GM18520 (cell line): ENCODE results near the gene LTBP3.
"Not testable (repeated sequence)": the region's sequence is repeated elsewhere in the genome, so short reads cannot be mapped to it uniquely, and the experiment has no call there.

Experiments
- ATAC-seq: cut with Tn5 transposase; IDR thresholded peaks from one replicate; pipeline ENCODE4 v1.9.1; 2021; ENCODE audit not compliant: unreplicated experiment

The LTBP3 gene

GRCh38 chr11:65518941-65519549, 39.1 kb downstream of the LTBP3 start:
- ATAC-seq: not testable (repeated sequence)

DNA sequence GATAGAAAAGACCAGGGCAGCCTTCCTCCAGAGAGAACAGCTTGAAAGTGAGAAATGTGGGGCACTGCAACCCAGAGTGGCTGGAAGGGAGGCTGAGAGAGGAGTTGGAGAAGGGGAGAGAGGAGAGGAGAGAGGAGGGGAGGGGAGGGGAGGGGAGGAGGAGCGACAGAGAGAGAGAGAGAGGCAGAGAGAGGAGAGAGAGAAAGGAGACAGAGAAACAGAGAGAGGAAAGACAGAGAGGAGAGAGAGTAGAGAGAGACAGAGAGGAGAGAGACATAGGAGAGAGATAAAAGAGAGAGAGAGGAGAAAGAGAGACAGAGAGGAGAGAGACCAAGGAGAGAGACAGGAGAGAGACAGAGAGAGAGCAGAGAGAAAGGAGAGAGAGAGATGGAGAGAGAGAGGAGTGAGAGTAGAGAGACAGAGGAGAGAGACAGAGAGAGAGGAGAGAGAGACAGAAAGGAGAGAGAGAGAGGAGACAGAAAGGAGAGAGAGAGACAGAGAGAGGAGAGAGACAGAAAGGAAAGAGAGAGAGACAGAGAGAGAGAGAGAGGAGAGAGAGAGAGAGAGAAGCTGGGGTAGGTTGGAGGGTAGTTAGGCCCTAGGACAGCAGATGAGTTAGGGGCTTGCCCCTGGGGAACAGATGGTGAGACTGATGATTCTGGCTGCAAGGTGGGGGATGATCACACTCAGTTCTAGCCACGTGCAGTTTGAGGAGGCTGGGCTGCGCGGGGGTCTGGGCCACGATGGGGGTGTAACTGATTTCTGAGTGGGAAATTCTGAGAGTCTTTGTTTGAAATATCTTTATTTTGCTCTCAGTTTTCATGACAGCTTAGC, 41.8 kb downstream of the LTBP3 start:
- ATAC-seq: no peak

GRCh38 chr11:65512311-65512710, 45.8 kb downstream of the LTBP3 start:
- not testable (repeated sequence) for ATAC-seq

GRCh38 chr11:65506772-65507505, 51.2 kb downstream of the LTBP3 start:
- ATAC-seq: peak; percentile 2

- peak; percentile 1 for ATAC-seq
Measured at GRCh38 chr11:65506290-65506771, 51.8 kb downstream of the LTBP3 start.

GRCh38 chr11:65505466-65506289, 52.5 kb downstream of the LTBP3 start:
- ATAC-seq: no peak

- ATAC-seq: no peak
Measured at GRCh38 chr11:65504674-65505465, 53.3 kb downstream of the LTBP3 start.

DNA sequence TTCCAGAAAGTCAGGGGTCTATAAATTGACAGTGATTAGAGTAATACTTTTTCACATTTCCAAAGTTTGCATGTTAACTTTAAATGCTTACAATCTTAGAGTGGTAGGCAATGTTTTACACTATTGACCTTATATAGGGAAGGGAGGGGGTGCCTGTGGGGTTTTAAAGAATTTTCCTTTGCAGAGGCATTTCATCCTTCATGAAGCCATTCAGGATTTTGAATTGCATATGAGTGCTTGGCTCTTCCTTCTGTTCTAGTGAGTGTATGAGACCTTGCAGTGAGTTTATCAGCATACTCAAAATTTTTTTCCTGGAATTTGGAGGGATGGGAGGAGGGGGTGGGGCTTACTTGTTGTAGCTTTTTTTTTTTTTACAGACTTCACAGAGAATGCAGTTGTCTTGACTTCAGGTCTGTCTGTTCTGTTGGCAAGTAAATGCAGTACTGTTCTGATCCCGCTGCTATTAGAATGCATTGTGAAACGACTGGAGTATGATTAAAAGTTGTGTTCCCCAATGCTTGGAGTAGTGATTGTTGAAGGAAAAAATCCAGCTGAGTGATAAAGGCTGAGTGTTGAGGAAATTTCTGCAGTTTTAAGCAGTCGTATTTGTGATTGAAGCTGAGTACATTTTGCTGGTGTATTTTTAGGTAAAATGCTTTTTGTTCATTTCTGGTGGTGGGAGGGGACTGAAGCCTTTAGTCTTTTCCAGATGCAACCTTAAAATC, 54.0 kb downstream of the LTBP3 start:
- ATAC-seq: no peak

DNA sequence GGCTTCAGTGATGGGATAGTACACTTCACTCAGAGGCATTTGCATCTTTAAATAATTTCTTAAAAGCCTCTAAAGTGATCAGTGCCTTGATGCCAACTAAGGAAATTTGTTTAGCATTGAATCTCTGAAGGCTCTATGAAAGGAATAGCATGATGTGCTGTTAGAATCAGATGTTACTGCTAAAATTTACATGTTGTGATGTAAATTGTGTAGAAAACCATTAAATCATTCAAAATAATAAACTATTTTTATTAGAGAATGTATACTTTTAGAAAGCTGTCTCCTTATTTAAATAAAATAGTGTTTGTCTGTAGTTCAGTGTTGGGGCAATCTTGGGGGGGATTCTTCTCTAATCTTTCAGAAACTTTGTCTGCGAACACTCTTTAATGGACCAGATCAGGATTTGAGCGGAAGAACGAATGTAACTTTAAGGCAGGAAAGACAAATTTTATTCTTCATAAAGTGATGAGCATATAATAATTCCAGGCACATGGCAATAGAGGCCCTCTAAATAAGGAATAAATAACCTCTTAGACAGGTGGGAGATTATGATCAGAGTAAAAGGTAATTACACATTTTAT, 54.7 kb downstream of the LTBP3 start:
- ATAC-seq: no peak

GRCh38 chr11:65502555-65503367, 55.4 kb downstream of the LTBP3 start:
- no peak for ATAC-seq

DNA sequence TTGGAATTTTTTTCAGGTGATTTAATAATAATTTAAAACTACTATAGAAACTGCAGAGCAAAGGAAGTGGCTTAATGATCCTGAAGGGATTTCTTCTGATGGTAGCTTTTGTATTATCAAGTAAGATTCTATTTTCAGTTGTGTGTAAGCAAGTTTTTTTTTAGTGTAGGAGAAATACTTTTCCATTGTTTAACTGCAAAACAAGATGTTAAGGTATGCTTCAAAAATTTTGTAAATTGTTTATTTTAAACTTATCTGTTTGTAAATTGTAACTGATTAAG, 55.9 kb downstream of the LTBP3 start:
- no peak for ATAC-seq

DNA sequence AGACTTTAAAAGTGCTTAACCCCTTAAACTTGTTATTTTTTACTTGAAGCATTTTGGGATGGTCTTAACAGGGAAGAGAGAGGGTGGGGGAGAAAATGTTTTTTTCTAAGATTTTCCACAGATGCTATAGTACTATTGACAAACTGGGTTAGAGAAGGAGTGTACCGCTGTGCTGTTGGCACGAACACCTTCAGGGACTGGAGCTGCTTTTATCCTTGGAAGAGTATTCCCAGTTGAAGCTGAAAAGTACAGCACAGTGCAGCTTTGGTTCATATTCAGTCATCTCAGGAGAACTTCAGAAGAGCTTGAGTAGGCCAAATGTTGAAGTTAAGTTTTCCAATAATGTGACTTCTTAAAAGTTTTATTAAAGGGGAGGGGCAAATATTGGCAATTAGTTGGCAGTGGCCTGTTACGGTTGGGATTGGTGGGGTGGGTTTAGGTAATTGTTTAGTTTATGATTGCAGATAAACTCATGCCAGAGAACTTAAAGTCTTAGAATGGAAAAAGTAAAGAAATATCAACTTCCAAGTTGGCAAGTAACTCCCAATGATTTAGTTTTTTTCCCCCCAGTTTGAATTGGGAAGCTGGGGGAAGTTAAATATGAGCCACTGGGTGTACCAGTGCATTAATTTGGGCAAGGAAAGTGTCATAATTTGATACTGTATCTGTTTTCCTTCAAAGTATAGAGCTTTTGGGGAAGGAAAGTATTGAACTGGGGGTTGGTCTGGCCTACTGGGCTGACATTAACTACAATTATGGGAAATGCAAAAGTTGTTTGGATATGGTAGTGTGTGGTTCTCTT, 56.5 kb downstream of the LTBP3 start:
- ATAC-seq: no peak

DNA sequence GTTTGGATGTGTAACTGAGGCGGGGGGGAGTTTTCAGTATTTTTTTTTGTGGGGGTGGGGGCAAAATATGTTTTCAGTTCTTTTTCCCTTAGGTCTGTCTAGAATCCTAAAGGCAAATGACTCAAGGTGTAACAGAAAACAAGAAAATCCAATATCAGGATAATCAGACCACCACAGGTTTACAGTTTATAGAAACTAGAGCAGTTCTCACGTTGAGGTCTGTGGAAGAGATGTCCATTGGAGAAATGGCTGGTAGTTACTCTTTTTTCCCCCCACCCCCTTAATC, 57.0 kb downstream of the LTBP3 start:
- no peak for ATAC-seq

DNA sequence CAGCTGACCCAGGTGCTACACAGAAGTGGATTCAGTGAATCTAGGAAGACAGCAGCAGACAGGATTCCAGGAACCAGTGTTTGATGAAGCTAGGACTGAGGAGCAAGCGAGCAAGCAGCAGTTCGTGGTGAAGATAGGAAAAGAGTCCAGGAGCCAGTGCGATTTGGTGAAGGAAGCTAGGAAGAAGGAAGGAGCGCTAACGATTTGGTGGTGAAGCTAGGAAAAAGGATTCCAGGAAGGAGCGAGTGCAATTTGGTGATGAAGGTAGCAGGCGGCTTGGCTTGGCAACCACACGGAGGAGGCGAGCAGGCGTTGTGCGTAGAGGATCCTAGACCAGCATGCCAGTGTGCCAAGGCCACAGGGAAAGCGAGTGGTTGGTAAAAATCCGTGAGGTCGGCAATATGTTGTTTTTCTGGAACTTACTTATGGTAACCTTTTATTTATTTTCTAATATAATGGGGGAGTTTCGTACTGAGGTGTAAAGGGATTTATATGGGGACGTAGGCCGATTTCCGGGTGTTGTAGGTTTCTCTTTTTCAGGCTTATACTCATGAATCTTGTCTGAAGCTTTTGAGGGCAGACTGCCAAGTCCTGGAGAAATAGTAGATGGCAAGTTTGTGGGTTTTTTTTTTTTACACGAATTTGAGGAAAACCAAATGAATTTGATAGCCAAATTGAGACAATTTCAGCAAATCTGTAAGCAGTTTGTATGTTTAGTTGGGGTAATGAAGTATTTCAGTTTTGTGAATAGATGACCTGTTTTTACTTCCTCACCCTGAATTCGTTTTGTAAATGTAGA, 57.6 kb downstream of the LTBP3 start:
- no peak for ATAC-seq

DNA sequence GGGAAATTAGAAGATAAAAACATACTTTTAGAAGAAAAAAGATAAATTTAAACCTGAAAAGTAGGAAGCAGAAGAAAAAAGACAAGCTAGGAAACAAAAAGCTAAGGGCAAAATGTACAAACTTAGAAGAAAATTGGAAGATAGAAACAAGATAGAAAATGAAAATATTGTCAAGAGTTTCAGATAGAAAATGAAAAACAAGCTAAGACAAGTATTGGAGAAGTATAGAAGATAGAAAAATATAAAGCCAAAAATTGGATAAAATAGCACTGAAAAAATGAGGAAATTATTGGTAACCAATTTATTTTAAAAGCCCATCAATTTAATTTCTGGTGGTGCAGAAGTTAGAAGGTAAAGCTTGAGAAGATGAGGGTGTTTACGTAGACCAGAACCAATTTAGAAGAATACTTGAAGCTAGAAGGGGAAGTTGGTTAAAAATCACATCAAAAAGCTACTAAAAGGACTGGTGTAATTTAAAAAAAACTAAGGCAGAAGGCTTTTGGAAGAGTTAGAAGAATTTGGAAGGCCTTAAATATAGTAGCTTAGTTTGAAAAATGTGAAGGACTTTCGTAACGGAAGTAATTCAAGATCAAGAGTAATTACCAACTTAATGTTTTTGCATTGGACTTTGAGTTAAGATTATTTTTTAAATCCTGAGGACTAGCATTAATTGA, 58.3 kb downstream of the LTBP3 start:
- no peak for ATAC-seq

- ATAC-seq: peak; percentile 23
Measured at GRCh38 chr11:65498977-65499712, 59.0 kb downstream of the LTBP3 start, which contains the start of gene MALAT1. TSS of gene MALAT1 (plus strand) at chr11:65499045.
